ENCODE results near the gene STUB1. TPM values are rescaled to one million over a fixed set of nuclear protein-coding genes. Genes with fewer than 3 reads are reported as not detected.

STUB1 gene
- total and polyA plus RNA-seq, 2 of the 8 experiments (the other 6 are each of a cell fraction or from before 2014, with no cell fraction given), result 89.9 to 103 TPM

- H3K14ac ChIP-seq (ENCODE audit: insufficient read length), result no peak overlapping the region
- H3K9me3 ChIP-seq (ENCODE audit: insufficient read depth in 2 of 2, low read depth in 1 of 2, low read length in 1 of 2), result no peaks in the 10 kb centered on the region
- POLR2A ChIA-PET (ENCODE audit: partially characterized antibody), result interaction anchor here (0.9 to 1.4 kb wide), 3 partner anchors 10 to 41 kb away, joined by 3 to 4 read pairs (median 3); partner anchors contain the start of gene JMJD8
- H2AFZ ChIP-seq (ENCODE audit: low read length), result no peak overlapping the region
- CTCF ChIA-PET (ENCODE audit: partially characterized antibody), result interaction anchor here (1.0 to 3.4 kb wide), 4 partner anchors 18 to 60 kb away, joined by 3 to 22 read pairs (median 4); no protein-coding TSS in a partner anchor
- no peak overlapping the region for H4K5ac ChIP-seq (ENCODE audit: insufficient read length, low read depth, low read length)
- DNase-seq (ENCODE audit: low read depth in 1 of 2, low spot score in 2 of 2), result no peak
- H3K23me2 ChIP-seq (ENCODE audit: low read depth, low read length), result peaks cover 8% of the 10 kb centered on the region; the same call in 1 of the 2 replicates
- H2BK15ac ChIP-seq (ENCODE audit: low read length), result no peak overlapping the region
- H2BK20ac ChIP-seq (ENCODE audit: low read length), result no peak overlapping the region
- TF ChIP-seq KDM4A (IDR thresholded peaks at IDR 0.05; ENCODE audit: low read depth, low read length, severe bottlenecking), result no peak
- TF ChIP-seq TBP (IDR thresholded peaks at IDR 0.05; ENCODE audit: low read depth, low read length), result no peak
- TF ChIP-seq HDAC2 (IDR thresholded peaks at IDR 0.05; ENCODE audit: borderline replicate concordance in 1 of 2, low read depth in 2 of 2, low read length in 2 of 2), result no peak
- H3K79me2 ChIP-seq (ENCODE audit: control insufficient read depth in 1 of 2, insufficient read depth in 2 of 2, low read length in 2 of 2), result peaks cover 0 to 2% of the 10 kb centered on the region in 2 experiments; a peak in 1 of 4 replicates
- H3K4me3 ChIP-seq (ENCODE audit: extremely low read depth in 1 of 4, insufficient read depth in 2 of 4, low read depth in 3 of 4, low read length in 4 of 4), result peak overlapping the region in 2 of 4 experiments; percentile 51 to 88; a peak in 5 of 8 replicates
- no peak overlapping the region for H4K8ac ChIP-seq (ENCODE audit: extremely low read depth, insufficient read depth, low read length)
- FAIRE-seq, result no peak
- no peak overlapping the region for H3K27ac ChIP-seq (ENCODE audit: low read depth, low read length)
- no peak overlapping the region for H2BK12ac ChIP-seq (ENCODE audit: low read depth, low read length)
- no peak overlapping the region for H2AK5ac ChIP-seq (ENCODE audit: low read depth, low read length)
- H3K36me3 ChIP-seq (ENCODE audit: control insufficient read depth in 2 of 4, insufficient read depth in 4 of 4, low read length in 3 of 4), result no peaks in the 10 kb centered on the region
- peaks cover 0 to 5% (median 1%) of the 10 kb centered on the region in 4 experiments; a peak in 2 of 7 replicates for H3K27me3 ChIP-seq (replicated peaks in 1 of 4; ENCODE audit: control insufficient read depth in 3 of 4, extremely low read depth in 1 of 4, insufficient read depth in 3 of 4, low read length in 3 of 4)
- H3K79me1 ChIP-seq (ENCODE audit: low read depth, low read length), result no peaks in the 10 kb centered on the region; the same call in 1 of the 2 replicates
- H3K4me1 ChIP-seq (replicated peaks in 1 of 4; ENCODE audit: control insufficient read depth in 3 of 4, insufficient read depth in 4 of 4, low read length in 3 of 4), result peaks cover 0 to 21% (median 15%) of the 10 kb centered on the region in 4 experiments; a peak in 6 of 7 replicates
- H3K56ac ChIP-seq (replicated peaks; ENCODE audit: insufficient read length, low read depth, low read length), result no peak overlapping the region
- H4K20me1 ChIP-seq (replicated peaks in 1 of 2; ENCODE audit: control insufficient read depth in 1 of 2, insufficient read depth in 2 of 2, low read length in 2 of 2), result peaks cover 0 to 7% of the 10 kb centered on the region in 2 experiments
- no peak overlapping the region for H3K4ac ChIP-seq (replicated peaks; ENCODE audit: insufficient read length, low read depth, low read length)
- no peak overlapping the region for H2BK5ac ChIP-seq (ENCODE audit: low read depth, low read length)
- H3K4me2 ChIP-seq (ENCODE audit: insufficient read depth in 1 of 2, low read depth in 2 of 2, low read length in 2 of 2), result peak overlapping the region; percentile 56 to 80
- H2BK120ac ChIP-seq (replicated peaks; ENCODE audit: low read depth, low read length), result no peak overlapping the region
- no peak overlapping the region for H3K9ac ChIP-seq (replicated peaks in 1 of 4; ENCODE audit: extremely low read depth in 1 of 4, low read depth in 3 of 4, low read length in 3 of 4)
- H4K91ac ChIP-seq (replicated peaks; ENCODE audit: insufficient read length, low read length), result peak overlapping the region; percentile 54
- WGBS, 2 experiments (ENCODE audit: extremely low coverage in 1 of 2, insufficient coverage in 1 of 2, insufficient read length in 1 of 2, insufficient replicate concordance in 2 of 2, low coverage in 1 of 2, low lambda C conversion rate in 2 of 2, missing lambda C conversion rate in 1 of 2), result 78% methylated on average over 13 of the region's 13 CpGs; no CpG with 5 or more reads in 1 of the 2 experiments
- H3K18ac ChIP-seq (ENCODE audit: extremely low read depth, low read length), result no peak overlapping the region
- H3K23ac ChIP-seq (ENCODE audit: insufficient read length), result no peak overlapping the region
Measured at GRCh38 chr16:643050-643368, 37.2 kb upstream of the STUB1 start.
